HG03280 (cell line): ENCODE measurements around the gene NRG3.

Experiments used
- ATAC-seq: cut with Tn5 transposase; IDR thresholded peaks from one replicate; pipeline ENCODE4 v1.9.1; 2021; ENCODE audit warnings: mild to moderate bottlenecking, moderate library complexity; ENCODE audit not compliant: unreplicated experiment

Gene NRG3

DNA sequence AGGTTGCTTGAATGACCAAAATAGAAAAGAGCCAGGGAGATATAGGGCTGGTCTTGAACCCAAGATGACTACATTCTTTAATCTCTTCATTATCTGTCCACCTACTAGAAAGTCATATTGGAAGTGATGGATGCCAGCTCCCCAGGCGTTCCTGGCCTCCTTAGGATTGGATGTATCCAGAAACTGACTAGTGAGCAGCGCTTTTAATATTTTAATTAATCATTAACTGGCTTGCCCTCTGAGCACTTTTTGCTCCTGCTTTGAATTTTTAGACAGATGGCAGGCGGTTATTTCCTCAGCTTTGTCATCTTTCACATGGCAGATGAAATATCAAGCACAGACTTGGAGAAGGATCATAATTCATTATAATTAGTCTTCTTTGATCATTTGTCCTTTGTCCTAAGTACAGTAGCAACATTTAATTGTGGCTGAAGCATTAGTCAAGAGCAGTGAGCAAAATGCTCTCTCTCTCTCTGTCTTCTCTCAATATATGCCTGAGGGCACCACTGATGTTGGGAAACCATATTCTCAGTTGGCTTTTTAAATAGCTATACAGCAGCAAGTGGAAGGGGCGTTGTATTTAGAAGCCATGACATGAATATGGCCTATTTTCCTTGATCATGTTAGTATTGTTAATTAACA lies 588.0 kb downstream of the NRG3 start:
- ATAC-seq = no peak

DNA sequence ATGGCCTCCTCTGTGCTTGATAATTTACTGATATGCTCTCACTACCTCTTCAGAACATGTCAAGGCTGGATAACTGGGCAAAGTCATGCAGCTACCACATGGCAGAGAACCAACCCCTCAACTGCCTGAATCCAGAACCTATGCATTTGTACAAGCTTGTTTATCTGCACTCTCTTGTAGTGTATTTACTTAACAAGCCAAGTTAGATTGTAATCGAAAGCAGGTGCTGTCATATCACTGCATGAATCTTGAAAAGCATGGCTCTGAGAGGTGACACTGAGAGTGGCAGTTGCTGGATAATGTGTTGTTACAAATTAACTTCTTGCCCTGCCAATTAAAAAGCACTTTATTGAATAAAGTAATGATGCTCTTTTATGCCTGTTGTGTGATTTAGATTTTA lies 588.6 kb downstream of the NRG3 start:
- ATAC-seq = no peak

DNA sequence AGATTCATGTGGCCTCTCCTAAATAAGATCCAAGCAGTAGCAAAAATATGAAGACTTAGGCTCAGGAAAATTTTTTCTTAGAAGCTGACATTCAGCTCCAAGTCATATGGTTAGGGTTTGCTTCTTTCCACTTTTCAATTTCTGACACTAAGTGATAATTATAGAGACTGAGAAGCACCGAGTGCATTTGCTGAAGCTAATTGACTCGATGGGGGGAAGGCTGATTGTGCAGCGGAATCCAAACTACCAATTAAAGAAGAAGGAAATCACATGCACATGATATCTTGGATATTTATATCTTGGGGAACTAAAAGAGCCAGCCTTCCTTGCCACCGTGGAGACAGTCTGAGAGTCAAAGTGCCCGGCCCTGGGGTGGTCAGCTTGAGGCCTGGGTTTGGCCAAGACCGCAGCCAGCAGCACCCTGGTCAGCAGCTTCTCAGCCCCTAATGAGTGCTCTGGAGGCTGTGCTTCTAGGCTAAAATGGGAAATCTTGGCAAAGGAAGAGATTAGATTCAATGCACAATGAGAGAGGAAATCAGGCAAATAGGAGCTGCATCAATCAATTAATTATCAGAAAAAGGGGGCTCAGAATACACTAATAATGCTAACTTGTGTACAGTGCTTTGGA lies 589.3 kb downstream of the NRG3 start:
- ATAC-seq = no peak

DNA sequence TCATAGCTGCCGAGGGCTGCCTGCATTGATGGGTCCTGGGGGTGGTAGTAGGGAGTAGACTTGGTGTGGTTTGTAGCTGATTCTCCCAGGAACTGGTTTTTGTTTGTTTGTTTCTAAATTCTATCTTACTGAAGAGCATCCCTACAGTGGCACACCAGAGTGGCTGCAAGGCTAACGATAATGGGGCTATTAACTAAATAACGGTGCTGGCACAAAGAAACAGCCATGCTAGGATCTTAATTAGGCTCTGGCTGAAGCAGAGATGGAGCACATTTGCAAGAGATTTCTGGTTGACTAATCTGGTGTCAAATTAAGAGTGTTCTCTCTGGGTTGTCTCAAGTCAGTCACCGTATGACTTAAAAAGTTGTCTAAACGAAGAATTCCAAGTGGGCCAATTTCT lies 590.0 kb downstream of the NRG3 start:
- ATAC-seq = no peak

DNA sequence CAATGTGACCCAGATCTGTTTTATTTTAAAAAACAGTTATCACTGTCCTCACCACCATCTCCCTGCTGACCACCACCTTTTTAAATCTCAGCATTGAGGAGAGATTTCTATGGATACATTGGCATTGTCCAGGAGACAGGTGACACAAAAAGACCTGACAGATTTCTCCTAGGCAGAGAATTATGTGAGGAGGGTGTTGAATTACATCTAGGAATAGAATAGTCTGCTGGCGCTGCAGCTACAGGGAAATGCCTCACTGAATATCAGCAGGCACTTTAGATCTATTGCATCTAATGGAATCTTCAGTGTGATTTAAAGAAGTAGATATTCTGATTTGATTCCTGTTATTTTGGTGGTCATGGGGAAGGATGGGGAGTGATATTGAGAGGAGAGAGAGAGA lies 593.5 kb downstream of the NRG3 start:
- ATAC-seq = no peak

DNA sequence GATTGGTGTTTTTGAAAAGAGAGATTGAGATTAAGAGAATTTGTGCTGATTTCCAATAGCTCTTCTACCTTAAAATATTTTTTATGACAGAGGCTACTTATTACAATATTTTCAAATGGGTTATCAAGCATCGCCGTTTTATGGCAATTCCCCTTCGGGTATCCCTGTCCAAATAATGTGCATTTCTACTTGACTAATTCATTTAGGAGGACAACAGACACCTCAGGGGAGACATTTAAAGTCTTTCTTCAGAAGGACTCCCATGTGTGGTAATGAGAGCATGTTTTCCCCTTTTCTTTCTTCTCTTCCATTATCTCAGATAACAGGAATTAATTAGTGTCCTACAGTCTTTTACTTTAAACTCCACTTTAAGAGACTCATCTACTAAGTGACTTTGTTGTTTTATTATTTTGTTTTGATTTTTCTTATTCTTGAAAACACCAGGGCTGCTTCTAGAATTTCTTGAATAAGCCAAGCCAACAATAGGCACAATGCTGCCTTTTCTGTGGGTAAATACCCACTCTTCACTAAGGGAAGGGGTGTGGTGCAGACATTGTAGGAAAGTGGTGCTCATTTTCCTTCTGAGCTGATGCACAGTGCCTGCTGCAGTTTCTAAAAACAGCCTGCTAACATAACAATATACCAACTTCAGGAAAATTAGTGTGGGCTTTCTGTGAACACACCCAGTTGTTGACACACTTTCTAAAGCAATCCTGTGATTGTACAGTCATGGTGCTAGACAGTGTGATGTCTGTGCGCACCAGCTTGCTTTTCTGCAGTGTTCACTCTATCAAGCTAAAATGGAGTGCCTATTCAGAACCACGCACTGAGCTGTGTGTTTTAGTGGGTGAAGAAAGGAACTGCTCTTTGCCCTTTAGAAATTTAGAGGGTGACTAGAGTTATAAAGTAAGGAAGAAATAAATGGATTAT lies 597.7 kb downstream of the NRG3 start:
- ATAC-seq = no peak

DNA sequence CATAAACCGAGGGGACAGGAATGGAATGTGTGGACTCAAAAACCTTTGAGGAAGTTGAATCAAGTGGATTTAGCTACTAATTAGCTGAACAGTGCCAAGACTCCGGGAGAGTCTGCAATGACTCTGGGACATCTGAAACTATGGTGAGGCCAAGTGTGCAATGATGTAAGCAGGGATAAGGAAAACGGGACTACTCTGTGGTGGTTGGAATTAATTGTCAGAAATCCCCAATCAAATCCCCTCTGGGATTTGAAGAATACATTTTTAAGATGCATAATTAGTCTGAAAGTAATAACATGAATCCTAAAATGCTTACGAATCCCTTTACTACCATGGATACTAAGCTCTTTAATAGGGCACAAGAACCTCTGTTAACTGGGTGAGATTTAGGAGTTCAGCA lies 602.8 kb downstream of the NRG3 start:
- ATAC-seq = no peak

DNA sequence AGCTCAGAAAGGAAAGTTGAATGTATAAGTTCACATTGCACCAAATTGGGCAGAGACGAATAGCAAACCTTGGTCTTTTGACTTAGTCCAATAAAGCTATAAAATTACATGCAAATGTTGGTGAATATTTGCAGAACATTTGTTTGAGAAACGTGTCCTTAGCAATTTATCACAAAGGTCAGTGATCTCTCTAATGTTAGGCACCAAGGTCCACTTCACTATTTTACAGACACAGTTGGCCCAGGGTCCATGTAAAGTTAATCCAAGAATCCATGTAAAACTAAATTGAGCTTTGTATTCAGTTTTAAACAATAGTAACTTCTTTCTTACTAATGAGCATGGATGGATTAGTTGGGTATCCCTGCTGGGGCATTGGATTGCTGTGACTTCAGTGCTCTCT lies 617.7 kb downstream of the NRG3 start:
- ATAC-seq = no peak

DNA sequence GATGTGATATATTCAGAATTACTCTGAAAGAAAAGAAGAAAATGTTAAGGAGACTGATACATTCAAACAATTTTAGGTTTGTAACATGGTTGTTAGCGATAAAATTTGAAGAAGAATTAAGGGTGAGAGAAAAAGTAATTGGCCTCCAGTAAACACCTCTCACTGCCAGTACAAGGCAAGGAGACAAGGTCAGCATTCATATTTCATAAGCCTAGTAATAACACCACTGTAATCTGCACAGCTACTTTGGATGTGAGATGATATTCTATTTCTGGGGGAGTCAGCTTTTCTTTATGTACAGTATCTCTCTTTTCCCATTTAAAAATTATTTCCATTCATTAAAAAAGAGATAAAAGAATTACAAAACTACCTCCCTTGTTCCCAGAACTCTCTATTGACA lies 621.1 kb downstream of the NRG3 start:
- no peak for ATAC-seq

DNA sequence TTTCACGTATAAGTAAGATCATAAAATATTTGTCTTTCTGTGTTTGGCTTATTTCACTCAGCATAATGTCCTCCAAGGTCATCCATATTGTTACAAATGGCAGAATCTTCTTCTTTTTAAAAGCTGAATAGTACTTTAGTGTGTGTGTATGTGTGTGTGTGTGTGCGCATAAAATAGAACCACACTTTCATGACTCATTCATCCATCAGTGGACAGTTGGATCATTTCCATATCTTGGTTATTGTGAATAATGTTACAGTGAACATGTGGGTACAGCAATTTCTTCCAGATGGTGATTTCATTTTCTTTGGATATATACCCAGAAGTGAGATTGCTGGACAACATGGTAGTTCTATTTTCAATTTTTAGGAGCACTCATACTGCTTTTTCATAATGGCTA lies 622.4 kb downstream of the NRG3 start:
- no peak for ATAC-seq

DNA sequence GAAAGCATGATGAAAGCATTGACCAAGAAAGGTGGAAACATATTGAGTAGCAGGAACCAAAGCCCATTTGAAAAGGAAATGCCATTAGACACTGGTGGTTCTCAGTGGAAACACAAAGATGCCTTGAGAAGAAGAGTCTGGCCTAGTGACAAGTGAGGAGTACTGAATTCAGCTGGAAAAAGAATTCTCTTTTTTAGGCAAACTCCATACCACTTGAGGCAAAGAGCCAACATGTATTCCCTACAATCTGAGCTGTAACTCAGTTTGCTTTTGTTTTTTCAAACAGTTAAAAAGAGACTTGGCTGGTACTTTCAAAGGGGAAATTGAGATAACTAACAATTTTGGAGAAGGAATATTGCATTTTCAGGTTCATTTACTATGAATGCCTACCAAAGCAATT lies 624.0 kb downstream of the NRG3 start:
- no peak for ATAC-seq

DNA sequence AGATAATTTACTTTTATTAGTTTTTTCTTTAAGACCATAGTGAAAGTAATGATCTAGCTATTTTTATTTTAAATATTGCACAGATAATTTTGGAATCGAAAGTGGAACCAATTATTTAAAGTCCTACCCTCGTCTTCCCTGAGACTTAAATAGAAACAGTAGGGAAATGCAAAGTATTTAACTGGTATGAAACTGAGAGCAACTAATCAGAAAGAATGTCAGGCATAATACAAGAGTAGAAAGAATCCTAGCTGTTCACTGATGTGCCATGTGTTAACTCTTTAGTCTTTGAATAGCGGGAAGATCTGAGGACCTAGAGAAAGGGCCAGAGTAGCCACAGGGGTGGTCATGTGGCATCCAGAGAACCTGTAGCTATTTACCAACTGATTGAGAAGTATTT lies 630.0 kb downstream of the NRG3 start:
- ATAC-seq = no peak

DNA sequence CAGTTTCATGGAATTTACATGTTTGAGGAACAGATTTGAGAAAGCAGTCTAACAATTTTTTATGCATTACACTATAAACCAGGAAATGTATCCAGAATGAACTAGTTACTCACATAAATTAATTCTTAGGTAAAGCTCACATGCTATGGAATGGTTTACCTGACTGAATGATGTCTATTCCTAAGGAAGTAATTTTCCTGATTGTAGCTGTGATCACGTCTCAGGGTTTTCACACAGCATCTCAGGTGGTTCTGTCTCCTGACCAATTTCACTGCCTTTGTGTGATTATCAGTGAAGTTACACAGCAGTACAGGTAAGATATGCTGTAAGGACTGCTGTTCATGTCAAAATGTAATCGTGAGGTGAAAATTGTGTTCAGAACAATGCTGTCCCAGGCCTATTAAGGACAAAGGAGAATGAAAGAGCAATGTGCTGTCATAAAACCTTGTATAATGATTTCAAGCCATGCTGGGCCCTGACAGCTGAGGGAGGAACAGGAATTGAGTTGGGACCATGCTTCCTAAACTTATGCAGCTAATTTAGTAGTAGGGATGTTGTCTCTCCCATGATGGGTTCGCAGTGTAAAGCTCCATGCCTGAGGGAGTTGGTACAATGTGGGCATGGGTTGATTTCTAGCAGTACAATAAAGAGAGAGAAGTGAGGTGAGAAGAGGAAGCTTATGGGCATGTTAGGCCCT lies 631.8 kb downstream of the NRG3 start:
- ATAC-seq = no peak

DNA sequence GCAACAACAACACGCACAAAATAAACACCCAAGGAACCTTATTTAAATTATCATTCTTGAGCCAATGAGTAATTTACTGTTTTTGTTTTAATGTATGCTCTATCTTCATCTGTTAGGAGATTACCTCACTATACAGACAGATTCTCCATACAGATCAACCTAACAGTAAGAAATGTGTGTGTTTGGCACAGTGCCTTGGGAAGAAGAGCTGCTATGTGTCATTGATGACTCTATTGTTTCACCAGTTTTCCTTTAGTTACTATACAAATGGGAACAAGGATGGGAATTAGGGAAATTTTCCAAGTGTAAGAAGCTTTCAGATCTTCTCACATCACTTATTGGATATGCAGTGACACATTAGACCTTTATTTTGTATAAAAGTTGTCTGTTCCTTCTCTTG lies 640.3 kb downstream of the NRG3 start:
- ATAC-seq = no peak

DNA sequence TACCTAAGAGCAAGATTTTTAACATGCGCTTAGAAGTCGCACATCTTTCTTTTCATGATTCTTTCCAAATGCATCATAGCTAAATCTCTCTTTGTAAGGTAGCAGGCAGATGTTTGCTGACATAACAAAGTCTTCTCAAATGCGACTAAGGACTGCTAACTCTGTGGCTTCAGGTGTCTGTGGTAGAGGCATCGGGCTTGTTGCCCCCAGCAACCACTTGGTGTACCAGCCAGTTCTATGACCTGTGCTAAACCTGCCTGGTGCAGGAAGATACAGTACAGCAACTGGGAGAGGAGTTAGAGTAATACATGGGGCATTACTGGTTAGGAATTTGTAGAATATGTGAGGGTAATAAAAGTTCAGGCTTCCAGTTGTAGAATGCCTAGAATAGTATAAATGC lies 654.1 kb downstream of the NRG3 start:
- ATAC-seq = no peak

DNA sequence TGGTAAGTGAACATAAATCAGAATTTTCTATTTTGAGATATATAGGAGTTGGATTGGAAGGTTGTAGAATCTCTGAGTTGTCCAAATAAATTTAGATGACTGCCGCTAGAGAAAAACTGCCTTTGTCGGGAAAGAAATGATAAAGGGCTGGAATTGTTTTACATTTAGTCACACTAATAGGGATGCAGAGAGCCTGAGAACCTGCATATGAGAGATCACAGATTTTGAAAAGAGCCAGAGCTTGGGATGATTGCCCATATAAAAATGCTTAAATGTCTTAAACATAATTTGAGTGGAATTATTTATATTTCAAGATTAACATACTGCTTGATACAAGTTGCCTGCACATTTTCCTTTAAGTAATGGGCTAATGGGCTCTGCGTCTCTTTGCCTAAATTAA lies 660.5 kb downstream of the NRG3 start:
- no peak for ATAC-seq

DNA sequence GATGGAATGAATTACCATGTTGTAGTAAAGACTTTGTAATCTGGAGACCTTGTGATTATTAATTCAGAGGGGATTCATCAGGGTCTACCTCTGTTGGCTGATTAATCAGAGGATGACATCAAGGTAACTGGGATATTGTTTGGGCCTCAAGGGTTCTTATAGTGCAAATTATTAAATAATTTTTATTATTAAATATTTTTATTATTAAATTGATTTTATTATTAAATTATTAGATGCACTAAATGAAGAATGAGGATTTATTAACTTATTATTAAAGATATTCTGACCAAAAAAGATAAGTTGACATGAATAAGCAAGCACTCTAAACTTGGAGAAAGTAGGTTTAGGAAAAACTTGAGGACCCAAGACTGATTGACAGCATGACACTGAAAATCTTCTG lies 661.7 kb downstream of the NRG3 start:
- no peak for ATAC-seq

DNA sequence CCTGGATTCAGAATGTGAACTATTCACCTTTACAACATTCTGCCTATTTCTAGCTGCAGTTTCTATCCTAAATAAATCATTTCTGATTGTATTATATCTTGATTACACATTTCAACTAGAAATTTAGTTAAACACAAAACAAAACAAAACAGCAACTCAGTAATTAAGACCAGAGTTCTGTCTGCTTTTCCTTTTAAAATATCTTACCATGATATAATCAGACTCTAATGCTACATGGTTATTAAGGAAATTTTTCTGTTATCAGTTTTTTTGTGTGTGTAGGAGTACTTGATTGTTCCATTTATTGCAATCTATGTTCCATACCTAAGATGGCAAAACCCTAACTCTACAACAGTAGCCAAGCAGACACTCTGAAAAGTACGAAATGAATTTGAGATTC lies 663.3 kb downstream of the NRG3 start:
- ATAC-seq = no peak

DNA sequence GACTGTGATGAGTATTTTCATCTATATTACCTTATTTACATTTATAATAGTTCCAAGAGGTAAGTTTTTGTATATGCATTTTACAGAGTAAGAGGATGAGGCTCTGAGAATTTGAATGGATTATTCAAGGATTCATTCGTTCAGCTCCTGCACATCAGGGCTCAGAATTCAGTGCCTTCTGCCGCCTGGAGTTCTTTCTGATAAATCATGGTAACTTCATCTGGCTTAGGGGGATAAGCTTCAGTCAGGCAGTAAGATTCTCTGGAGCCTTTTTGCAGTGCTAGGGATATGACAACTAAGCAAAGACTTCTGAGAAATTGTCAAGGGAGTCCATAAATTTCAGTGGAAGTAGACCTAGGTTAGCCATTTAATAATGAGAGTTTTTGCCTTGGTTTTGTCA lies 668.6 kb downstream of the NRG3 start:
- ATAC-seq = no peak

DNA sequence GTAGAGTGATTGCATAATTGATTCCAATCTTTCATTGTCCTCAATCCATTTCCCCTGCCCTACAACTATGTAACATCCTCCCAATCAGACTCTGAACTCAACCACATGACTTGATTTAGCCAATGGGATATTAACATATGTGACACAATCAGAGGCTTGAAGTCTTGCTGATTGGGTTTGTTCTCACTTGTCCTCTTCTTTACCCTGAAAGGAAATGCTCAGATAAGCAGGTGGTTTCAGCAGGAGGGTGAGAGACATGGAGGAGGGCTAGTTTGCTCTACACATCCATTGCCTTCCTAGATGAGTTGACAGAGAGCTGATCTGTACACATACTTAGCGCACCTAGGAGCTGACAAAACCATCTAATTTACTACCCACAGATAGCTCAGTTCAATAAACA lies 669.4 kb downstream of the NRG3 start:
- no peak for ATAC-seq

DNA sequence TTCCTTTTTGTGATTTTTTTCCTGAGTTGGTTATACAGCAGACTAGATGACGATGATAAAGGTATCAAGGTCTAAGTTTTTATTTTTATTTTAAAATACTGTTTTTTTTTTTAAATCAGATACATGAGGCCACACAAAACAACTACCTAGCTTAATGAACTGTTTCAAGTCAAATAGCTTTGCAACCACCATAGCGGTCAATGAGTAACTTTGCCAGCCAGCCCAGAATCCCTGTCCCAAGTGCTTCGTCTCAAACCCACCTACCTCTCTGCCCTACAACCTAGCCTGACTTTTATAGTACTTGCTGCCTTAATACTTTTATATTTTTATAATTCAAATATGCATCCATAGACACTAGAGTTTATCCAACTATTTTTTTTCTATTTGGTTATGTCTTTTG lies 676.5 kb downstream of the NRG3 start:
- no peak for ATAC-seq

DNA sequence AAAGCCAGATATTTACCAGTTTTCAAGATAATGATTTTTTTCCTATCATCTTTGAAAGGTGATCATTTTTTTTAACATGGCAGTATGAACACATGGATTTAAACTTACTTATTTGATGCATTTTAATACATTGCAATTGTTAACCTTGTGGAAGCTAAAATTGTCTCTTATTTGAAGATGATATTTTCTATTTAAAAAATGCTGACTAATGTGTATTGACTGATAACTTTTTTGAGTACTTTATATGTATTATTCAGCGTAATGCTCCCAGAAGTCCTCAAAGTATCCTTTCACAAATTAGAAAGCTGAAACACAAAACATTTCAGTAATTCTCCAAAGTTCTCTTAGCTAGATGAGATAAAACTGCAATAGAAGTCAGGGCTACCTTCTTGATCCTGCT lies 677.3 kb downstream of the NRG3 start:
- no peak for ATAC-seq
